GM12878 (cell line): ENCODE data around the gene SIPA1. TPM values are rescaled to one million over a fixed set of nuclear protein-coding genes. Genes with fewer than 3 reads are reported as not detected.

ENCODE experiments used
- ATAC-seq: fragments of 200-7000 bp; cut with Tn5 transposase; 3 replicates; pipeline ENCODE4 v1.9.1; 2020; ENCODE audit warnings: mild to moderate bottlenecking, moderate library complexity
- BruUV-seq: library from RNA; stranded (reverse); fragments of 400-500 nt; replicated peaks from 2 replicates; lab custom pipeline; 2021; lab: Mats Ljungman, UMichigan
- CTCF ChIA-PET: fragments of 300-600 bp; sonication (Branson Sonifier 250); formaldehyde crosslinking; extraction: SDS; loops from one replicate; lab custom pipeline; 2021; ENCODE audit warnings: inconsistent platforms; lab: Yijun Ruan, JAX
- POLR2A ChIA-PET: fragments of 350-600 bp; formaldehyde crosslinking; extraction: SDS; loops from one replicate; lab custom pipeline; 2021; ENCODE audit warnings: inconsistent platforms; lab: Charles Lee
- RAD21 ChIA-PET: fragments of 300-600 bp; sonication (Branson Sonifier 250); formaldehyde crosslinking; loops from one replicate; lab custom pipeline; 2023; ENCODE audit warnings: antibody characterized with exemption; ENCODE audit not compliant: unreplicated experiment; lab: Charles Lee
- SMC1A ChIA-PET: fragments of 300-600 bp; sonication (Branson Sonifier 250); formaldehyde crosslinking; loops from one replicate; lab custom pipeline; 2023; ENCODE audit not compliant: unreplicated experiment, uncharacterized antibody; lab: Charles Lee
- DNase-seq: peaks from one replicate; pipeline ENCODE4 v3.0.0-alpha.2; 2011; ENCODE audit warnings: low read depth, low spot score
- FAIRE-seq: peaks from 3 replicates; lab custom pipeline; 2011; peaks lifted over from hg19 to GRCh38; lab: Jason Lieb, UNC
- H2AFZ ChIP-seq: 2 replicates; pipeline ENCODE4 v1.6.0; 2011; ENCODE audit warnings: low read depth, low read length, control low read depth; ENCODE audit not compliant: control insufficient read depth
- H3K27ac ChIP-seq: 2 replicates; pipeline ENCODE4 v1.5.1; 2011; ENCODE audit warnings: control low read depth; ENCODE audit not compliant: control insufficient read depth, insufficient read depth
- H3K27me3 ChIP-seq, 2 experiments: replicated peaks in 1 of 2; 2 replicates each; pipeline versions ENCODE4 v1.6.0 to v1.6.1; 2011; ENCODE audit warnings: low read length in 1 of 2; ENCODE audit not compliant: control insufficient read depth in 2 of 2, insufficient read depth in 2 of 2
- H3K36me3 ChIP-seq, 2 experiments: 2 replicates each; pipeline ENCODE4 v1.5.1; 2011; ENCODE audit warnings: low read length in 1 of 2; ENCODE audit not compliant: control insufficient read depth in 2 of 2, insufficient read depth in 2 of 2
- H3K4me1 ChIP-seq: 2 replicates; pipeline ENCODE4 v1.6.1; 2011; ENCODE audit warnings: mild to moderate bottlenecking, low read length, moderate library complexity, mixed read lengths; ENCODE audit not compliant: control insufficient read depth, insufficient read depth
- H3K4me2 ChIP-seq: 2 replicates; pipeline ENCODE4 v1.6.0; 2011; ENCODE audit warnings: control low read depth; ENCODE audit not compliant: control insufficient read depth, insufficient read depth
- H3K4me3 ChIP-seq: fragments of 200-600 bp; sonication (generic); 2 replicates; pipeline ENCODE4 v1.5.1; 2016
- H3K79me2 ChIP-seq: 2 replicates; pipeline ENCODE4 v1.6.0; 2011; ENCODE audit warnings: low read length; ENCODE audit not compliant: control insufficient read depth, insufficient read depth
- H3K9ac ChIP-seq: 2 replicates; pipeline ENCODE4 v1.8.0; 2011; ENCODE audit warnings: low read length, control low read depth, mixed read lengths; ENCODE audit not compliant: control insufficient read depth, insufficient read depth
- H3K9me3 ChIP-seq: replicated peaks from 3 replicates; pipeline ENCODE4 v1.5.1; 2011; ENCODE audit warnings: mild to moderate bottlenecking, low read length; ENCODE audit not compliant: control insufficient read depth, insufficient read depth
- H4K20me1 ChIP-seq: 2 replicates; pipeline ENCODE4 v1.6.0; 2011; ENCODE audit not compliant: control insufficient read depth, insufficient read depth
- BHLHE40 ChIP-seq, 2 experiments: fragments of 450-650 bp in 1 of 2; IDR thresholded peaks; 2 replicates each; pipeline ENCODE4 v1.6.1; 2011 to 2017; ENCODE audit warnings: low read depth in 2 of 2, borderline replicate concordance in 1 of 2, improper control_type of control experiment in 1 of 2, low read length in 1 of 2, mild to moderate bottlenecking in 1 of 2
- CHD1 ChIP-seq: IDR thresholded peaks from 2 replicates; pipeline ENCODE4 v1.6.1; 2012; ENCODE audit warnings: low read depth, low read length, improper control_type of control experiment
- LARP7 ChIP-seq: fragments of 450-650 bp; IDR thresholded peaks from 2 replicates; pipeline ENCODE4 v1.6.1; 2017; ENCODE audit warnings: mild to moderate bottlenecking
- POLR2A ChIP-seq: IDR thresholded peaks from 2 replicates; pipeline ENCODE4 v1.6.1; 2011; ENCODE audit warnings: low read depth, mild to moderate bottlenecking, low read length
- POLR2AphosphoS5 ChIP-seq: IDR thresholded peaks from 2 replicates; pipeline ENCODE4 v1.6.1; 2011; ENCODE audit warnings: mild to moderate bottlenecking, low read length, inconsistent platforms
- ZBED1 ChIP-seq: IDR thresholded peaks from 2 replicates; pipeline ENCODE4 v1.6.1; 2016; ENCODE audit warnings: borderline replicate concordance
- WGBS: methylation state at CpG from one replicate; pipeline ENCODE4 v1.1.6; 2016; ENCODE audit warnings: low lambda C conversion rate; ENCODE audit not compliant: insufficient replicate concordance, insufficient coverage; ENCODE audit errors: missing lambda C conversion rate; 5-methylcytosine and 5-hydroxymethylcytosine counted together
- in situ Hi-C: fragments of 300-500 bp; cut with MboI; formaldehyde crosslinking; loops from 9 replicates; pipeline ENCODE4 v1.14.3; 2018; ENCODE audit warnings: mixed read lengths
- intact Hi-C: fragments of 100-400 bp; cut with micrococcal nuclease; formaldehyde crosslinking; loops from one replicate; pipeline ENCODE4 v1.14.2; 2022; ENCODE audit not compliant: unreplicated experiment
- polyA plus RNA-seq, 11 experiments: library from polyadenylated mRNA; depleted of rRNA in 4 of 11; unstranded in 6 of 11; stranded (reverse) in 5 of 11; fragments of >200 nt; fragmentation: Nextera tagmentation in 4 of 11; fragmentation: Illumina TruSeq in 1 of 11; extraction: Ambion mirVana in 4 of 11; extraction: Trizol in 1 of 11; gene quantifications; 1 replicate in 1 of 11; 2 replicates in 10 of 11; pipeline versions ENCODE4 v1.2.1 to v1.2.3, GENCODE V29; 2011 to 2016; ENCODE audit warnings: inconsistent platforms in 2 of 11, missing spikeins in 2 of 11, low read depth in 1 of 11
- total RNA-seq, 4 experiments: library from RNA; depleted of rRNA in 3 of 4; stranded (reverse); fragments of >200 nt in 3 of 4; fragmentation: Illumina TruSeq in 1 of 4; extraction: Trizol in 1 of 4; gene quantifications; 2 replicates each; pipeline versions ENCODE4 v1.2.1 to v1.2.3, GENCODE V29; 2013 to 2021

Gene SIPA1
- total and polyA plus RNA-seq, 10 of the 15 experiments (the other 5 are each of a cell fraction or from before 2014, with no cell fraction given), result 1.0 to 139 (median 33.4) TPM

GRCh38 chr11:65620666-65621065, 17.2 kb upstream of the SIPA1 start:
- FAIRE-seq (no peak), DNase-seq (no peak), ATAC-seq (no peak)
- intact Hi-C loops (no loop called here), in situ Hi-C loops (no loop called here)
- BruUV-seq, result no TSS peak
- RAD21 ChIA-PET, result no interaction called here
- Histone ChIP-seq H3K27me3 (no peaks in the 10 kb centered on the region), H3K9ac (no peak overlapping the region), H4K20me1 (no peaks in the 10 kb centered on the region; the same call in 1 of the 2 replicates), H3K36me3 (peaks cover 17 to 30% of the 10 kb centered on the region in 2 experiments; a peak in 3 of 4 replicates), H3K27ac (no peak overlapping the region), H3K79me2 (peaks cover 33% of the 10 kb centered on the region), H2AFZ (no peak overlapping the region), H3K4me1 (peaks cover 7% of the 10 kb centered on the region; the same call in 1 of the 2 replicates), H3K4me3 (no peak overlapping the region), H3K4me2 (no peak overlapping the region), H3K9me3 (no peaks in the 10 kb centered on the region)
- SMC1A ChIA-PET, result no interaction called here
- CTCF ChIA-PET, result no interaction called here
- POLR2A ChIA-PET, result no interaction called here
- TF ChIP-seq BHLHE40 (IDR thresholded peaks at IDR 0.05; ENCODE audit: borderline replicate concordance in 1 of 2, low read depth in 2 of 2, low read length in 1 of 2) (no peak), POLR2A (peak; percentile 69), POLR2AphosphoS5 (no peak), ZBED1 (no peak), CHD1 (no peak)
- 96% methylated on average over 15 of the region's 19 CpGs for WGBS

- Histone ChIP-seq H3K4me1 (peaks cover 7% of the 10 kb centered on the region; the same call in 1 of the 2 replicates), H4K20me1 (no peaks in the 10 kb centered on the region; the same call in 1 of the 2 replicates), H3K36me3 (peaks cover 19 to 34% of the 10 kb centered on the region in 2 experiments), H3K4me2 (no peak overlapping the region), H2AFZ (no peak overlapping the region), H3K79me2 (peaks cover 25% of the 10 kb centered on the region)
- in situ Hi-C loops (no loop called here), intact Hi-C loops (no loop called here)
- POLR2A ChIA-PET, result interaction anchor here (1.0 kb wide), 1 partner anchor 34 kb away, joined by 4 read pairs; no protein-coding TSS in a partner anchor
- no peak for TF ChIP-seq LARP7
- TF ChIP-seq POLR2A, result 0 out of 2 replicates have a peak, but pooled peaks have one; percentile 32
- TF ChIP-seq, all 136 proteins: peak for 1
- 97% methylated on average over 14 of the region's 14 CpGs for WGBS
- no TSS peak for BruUV-seq
- ChIA-PET SMC1A (no interaction called here), CTCF (no interaction called here), RAD21 (no interaction called here)
- no peaks in the 10 kb centered on the region for H3K27me3 ChIP-seq
- no peak for DNase-seq
- FAIRE-seq, result no peak
- ATAC-seq, result no peak
- no peaks in the 10 kb centered on the region for H3K9me3 ChIP-seq
- H3K9ac ChIP-seq, result no peak overlapping the region
- no peak overlapping the region for H3K27ac ChIP-seq
- H3K4me3 ChIP-seq, result no peak overlapping the region
Observed at GRCh38 chr11:65621460-65621859, 16.4 kb upstream of the SIPA1 start.
